K562 (cell line): Measurements from ENCODE around the gene FOCAD. TPM values are rescaled to one million over a fixed set of nuclear protein-coding genes. Genes with fewer than 3 reads are reported as not detected.

Experiments used
- ARHGAP35 ChIP-seq: fragments of 450-650 bp; IDR thresholded peaks from 2 replicates; pipeline ENCODE4 v1.6.1; 2018; ENCODE audit not compliant: partially characterized antibody
- CREB5 ChIP-seq: fragments of 250-450 bp; sonication (Bioruptor Pico); IDR thresholded peaks from 2 replicates; pipeline ENCODE4 v1.5.0; 2020; ENCODE audit warnings: mild to moderate bottlenecking
- GTF2E2 ChIP-seq: fragments of 200-800 bp; sonication (Bioruptor generic); IDR thresholded peaks from 2 replicates; pipeline ENCODE4 v1.6.1; 2016; ENCODE audit warnings: missing genetic modification characterization, missing compliant biosample characterization
- HMBOX1 ChIP-seq: sonication (generic); IDR thresholded peaks from 2 replicates; pipeline ENCODE4 v1.6.1; 2016
- MXD1 ChIP-seq: fragments of 250-450 bp; sonication (Bioruptor Pico); IDR thresholded peaks from 2 replicates; pipeline ENCODE4 v1.8.0; 2021; ENCODE audit warnings: borderline replicate concordance, mild to moderate bottlenecking, moderate library complexity; ENCODE audit not compliant: poor library complexity, severe bottlenecking
- PML ChIP-seq: IDR thresholded peaks from 2 replicates; pipeline ENCODE4 v1.6.1; 2012; ENCODE audit warnings: low read length, inconsistent platforms
- STAT6 ChIP-seq: sonication (generic); formaldehyde crosslinking; IDR thresholded peaks from 2 replicates; pipeline ENCODE4 v1.8.1; 2023; ENCODE audit warnings: mild to moderate bottlenecking, missing genetic modification reagents
- TCF7 ChIP-seq: sonication (generic); IDR thresholded peaks from 2 replicates; pipeline ENCODE4 v1.6.1; 2016; ENCODE audit warnings: antibody characterized with exemption, borderline replicate concordance
- polyA plus RNA-seq, 8 experiments: library from polyadenylated mRNA; depleted of rRNA in 4 of 8; stranded (reverse) in 5 of 8; unstranded in 3 of 8; fragments of >200 nt; fragmentation: Nextera tagmentation in 2 of 8; fragmentation: Illumina TruSeq in 1 of 8; extraction: Ambion mirVana in 2 of 8; extraction: Trizol in 1 of 8; gene quantifications; 2 replicates each; pipeline versions ENCODE4 v1.2.1 to v1.2.3, GENCODE V29; 2011 to 2014; ENCODE audit warnings: inconsistent platforms in 1 of 8, missing spikeins in 1 of 8
- total RNA-seq, 7 experiments: library from RNA; depleted of rRNA in 6 of 7; stranded (reverse); fragments of >200 nt in 6 of 7; fragmentation: Illumina TruSeq in 2 of 7; extraction: Trizol in 2 of 7; gene quantifications; 2 replicates each; pipeline versions ENCODE4 v1.2.1 to v1.2.3, GENCODE V29; 2011 to 2021; ENCODE audit warnings: low replicate concordance in 1 of 7

Gene FOCAD
- total and polyA plus RNA-seq, 9 of the 15 experiments (the other 6 are each of a cell fraction or from before 2014, with no cell fraction given) = 0.13 to 2.4 (median 1.6) TPM

GRCh38 chr9:20995616-20996015 is 311.6 kb downstream of the FOCAD start (continued):
- no peak for TF ChIP-seq STAT6 (CRISPR knock-in tag)
- TF ChIP-seq HMBOX1 = no peak
- TF ChIP-seq MXD1 (CRISPR knock-in tag) = no peak
- no peak for TF ChIP-seq TCF7
- no peak for TF ChIP-seq GTF2E2 (tag)
- TF ChIP-seq ARHGAP35 = no peak
- TF ChIP-seq PML = no peak
- TF ChIP-seq CREB5 (CRISPR knock-in tag) = no peak
